ENCODE data around the gene GPD2. TPM values are rescaled to one million over a fixed set of nuclear protein-coding genes. Genes with fewer than 3 reads are reported as not detected.
A peak's percentile ranks its signal among the peaks of the same experiment; 100 is the strongest.

GPD2 gene
- total RNA-seq, 2 donors from 2014 or later, result 26.6 to 95.3 TPM

DNA sequence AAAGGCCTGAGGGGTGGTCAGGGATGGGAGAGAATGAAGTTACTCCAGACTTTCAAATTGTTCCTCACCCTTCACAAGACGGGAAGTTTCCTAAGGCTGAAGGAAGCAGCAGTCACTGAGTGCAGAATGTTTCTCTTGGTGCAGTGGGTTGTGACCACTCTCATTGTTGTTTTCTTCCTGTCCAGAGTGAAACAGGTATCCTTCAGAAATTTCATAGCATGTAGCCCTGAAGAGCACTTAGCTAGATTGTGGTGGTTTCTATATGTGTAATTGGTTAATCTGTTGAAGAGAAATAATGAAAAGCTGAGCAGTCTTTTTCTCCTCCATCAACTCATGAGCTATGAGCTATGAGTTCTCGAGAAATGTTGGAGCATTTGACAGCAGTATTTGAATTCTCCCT is 96.8 kb downstream of the GPD2 start:
- Histone ChIP-seq H3K36me3 (no peaks in the 10 kb centered on the region), H3K4me3 (no peak overlapping the region), H3K9me3 (no peaks in the 10 kb centered on the region), H3K27ac (no peak overlapping the region), H3K4me1 (replicated peaks) (no peaks in the 10 kb centered on the region), H3K27me3 (replicated peaks; ENCODE audit: insufficient read depth) (no peaks in the 10 kb centered on the region)
- TF ChIP-seq, protein P1, sequence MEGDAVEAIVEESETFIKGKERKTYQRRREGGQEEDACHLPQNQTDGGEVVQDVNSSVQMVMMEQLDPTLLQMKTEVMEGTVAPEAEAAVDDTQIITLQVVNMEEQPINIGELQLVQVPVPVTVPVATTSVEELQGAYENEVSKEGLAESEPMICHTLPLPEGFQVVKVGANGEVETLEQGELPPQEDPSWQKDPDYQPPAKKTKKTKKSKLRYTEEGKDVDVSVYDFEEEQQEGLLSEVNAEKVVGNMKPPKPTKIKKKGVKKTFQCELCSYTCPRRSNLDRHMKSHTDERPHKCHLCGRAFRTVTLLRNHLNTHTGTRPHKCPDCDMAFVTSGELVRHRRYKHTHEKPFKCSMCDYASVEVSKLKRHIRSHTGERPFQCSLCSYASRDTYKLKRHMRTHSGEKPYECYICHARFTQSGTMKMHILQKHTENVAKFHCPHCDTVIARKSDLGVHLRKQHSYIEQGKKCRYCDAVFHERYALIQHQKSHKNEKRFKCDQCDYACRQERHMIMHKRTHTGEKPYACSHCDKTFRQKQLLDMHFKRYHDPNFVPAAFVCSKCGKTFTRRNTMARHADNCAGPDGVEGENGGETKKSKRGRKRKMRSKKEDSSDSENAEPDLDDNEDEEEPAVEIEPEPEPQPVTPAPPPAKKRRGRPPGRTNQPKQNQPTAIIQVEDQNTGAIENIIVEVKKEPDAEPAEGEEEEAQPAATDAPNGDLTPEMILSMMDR (IDR thresholded peaks at IDR 0.05), result no peak
- TF ChIP-seq POLR2AphosphoS5 (IDR thresholded peaks at IDR 0.05) (no peak), POLR2A (IDR thresholded peaks at IDR 0.05) (no peak)
- intact Hi-C loops (cut with DNase I), result no loop called here
- no peak for DNase-seq (ENCODE audit: low spot score)
- 95% methylated on average over 2 of the region's 2 CpGs for WGBS

DNA sequence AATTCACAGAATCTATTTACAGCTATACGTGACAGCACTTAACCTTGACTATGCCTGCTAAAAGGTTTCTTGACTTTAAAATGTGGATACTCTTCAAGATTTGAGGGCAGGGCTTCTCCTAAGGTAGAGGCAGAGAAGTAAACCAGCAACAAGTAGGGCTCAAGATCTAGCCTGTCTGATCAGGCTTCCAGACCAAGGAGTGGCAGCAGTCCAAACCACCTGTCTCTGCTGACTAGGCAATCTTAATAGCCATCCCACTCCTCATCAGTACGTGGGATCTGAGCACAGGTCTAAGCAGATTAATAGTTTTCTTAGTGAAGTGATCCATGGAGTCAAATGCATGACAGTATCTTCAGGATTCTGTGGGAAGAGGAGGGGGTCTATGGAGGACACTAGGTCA is 100.4 kb downstream of the GPD2 start:
- H3K4me3 ChIP-seq, result no peak overlapping the region
- no peaks in the 10 kb centered on the region for H3K36me3 ChIP-seq
- WGBS, result 67% methylated on average over 2 of the region's 2 CpGs
- no peak overlapping the region for H3K27ac ChIP-seq
- DNase-seq (ENCODE audit: low spot score), result no peak
- H3K27me3 ChIP-seq (replicated peaks; ENCODE audit: insufficient read depth), result no peaks in the 10 kb centered on the region
- H3K9me3 ChIP-seq, result no peaks in the 10 kb centered on the region
- TF ChIP-seq, protein P1 (IDR thresholded peaks at IDR 0.05), result no peak
- H3K4me1 ChIP-seq (replicated peaks), result no peaks in the 10 kb centered on the region
- intact Hi-C loops (cut with DNase I), result no loop called here

- Histone ChIP-seq H3K27me3 (replicated peaks; ENCODE audit: insufficient read depth) (no peaks in the 10 kb centered on the region), H3K4me3 (no peak overlapping the region), H3K4me1 (replicated peaks) (no peaks in the 10 kb centered on the region), H3K9me3 (no peaks in the 10 kb centered on the region), H3K27ac (no peak overlapping the region), H3K36me3 (no peaks in the 10 kb centered on the region)
- no peak for DNase-seq (ENCODE audit: low spot score)
- 42% methylated on average over 4 of the region's 4 CpGs for WGBS
- TF ChIP-seq POLR2A (IDR thresholded peaks at IDR 0.05) (no peak), POLR2AphosphoS5 (IDR thresholded peaks at IDR 0.05) (no peak)
- TF ChIP-seq, protein P1 (IDR thresholded peaks at IDR 0.05), result no peak
- intact Hi-C loops (cut with DNase I), result no loop called here
Measured at GRCh38 chr2:156537141-156537540, 101.0 kb downstream of the GPD2 start.

GRCh38 chr2:156538083-156538504 is 101.9 kb downstream of the GPD2 start:
- Histone ChIP-seq H3K9me3 (no peaks in the 10 kb centered on the region), H3K27me3 (replicated peaks; ENCODE audit: insufficient read depth) (no peaks in the 10 kb centered on the region), H3K4me3 (no peak overlapping the region), H3K36me3 (no peaks in the 10 kb centered on the region), H3K4me1 (replicated peaks) (no peaks in the 10 kb centered on the region), H3K27ac (no peak overlapping the region)
- intact Hi-C loops (cut with DNase I), result no loop called here
- DNase-seq (ENCODE audit: low spot score), result no peak
- 81% methylated on average over 2 of the region's 2 CpGs for WGBS
- TF ChIP-seq POLR2A (IDR thresholded peaks at IDR 0.05), result no peak
- TF ChIP-seq, protein P1 (IDR thresholded peaks at IDR 0.05), result no peak
- no peak for TF ChIP-seq POLR2AphosphoS5 (IDR thresholded peaks at IDR 0.05)

DNA sequence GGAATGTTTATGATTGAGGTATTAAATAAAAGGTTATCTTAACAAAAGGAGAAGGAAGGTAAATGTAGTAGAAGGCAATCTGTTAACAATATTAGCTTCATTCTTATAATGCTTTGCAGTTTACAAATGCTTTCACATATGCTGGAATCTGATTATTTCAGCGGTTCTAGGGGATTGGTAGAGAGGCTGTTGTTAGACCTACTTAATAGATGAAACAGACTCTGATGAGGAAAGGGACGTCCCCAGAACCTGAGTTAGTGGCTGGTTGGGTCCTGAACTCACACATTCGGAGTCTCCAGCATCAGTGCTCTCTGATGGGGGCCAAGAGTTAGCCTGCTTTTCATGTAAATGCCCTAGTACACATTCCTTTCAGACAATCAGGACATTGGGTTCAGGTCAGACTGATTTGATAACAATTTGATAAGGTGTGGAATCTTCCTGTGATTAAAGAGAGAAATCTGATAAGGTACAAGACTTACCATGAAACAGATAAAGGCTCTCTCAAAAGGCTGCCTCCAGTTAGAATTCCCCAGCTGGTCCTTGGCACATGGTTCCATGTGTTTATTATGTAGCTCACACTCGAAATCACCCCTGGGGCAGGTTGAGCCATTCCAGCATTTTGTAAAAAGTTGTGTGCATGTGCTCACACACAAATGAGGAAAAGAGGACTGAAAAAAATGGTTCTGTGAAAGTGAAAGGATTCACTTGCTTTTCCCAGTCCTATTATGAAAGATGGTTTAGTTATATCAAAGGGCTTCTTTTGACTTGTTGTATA is 103.1 kb downstream of the GPD2 start:
- TF ChIP-seq POLR2AphosphoS5 (IDR thresholded peaks at IDR 0.05) (no peak), POLR2A (IDR thresholded peaks at IDR 0.05) (no peak)
- TF ChIP-seq, protein P1 (IDR thresholded peaks at IDR 0.05), result no peak
- H3K27ac ChIP-seq, result peak overlapping the region in 1 of 2 donors; percentile 25
- no peaks in the 10 kb centered on the region for H3K27me3 ChIP-seq (replicated peaks; ENCODE audit: insufficient read depth)

More for the DNA sequence above, 103.1 kb downstream of the GPD2 start:
- no peaks in the 10 kb centered on the region for H3K36me3 ChIP-seq
- no peak overlapping the region for H3K4me3 ChIP-seq
- H3K9me3 ChIP-seq, result no peaks in the 10 kb centered on the region
- WGBS, result 74% methylated on average over 4 of the region's 4 CpGs
- intact Hi-C loops (cut with DNase I), result no loop called here
- DNase-seq (ENCODE audit: low spot score), result no peak
- H3K4me1 ChIP-seq (replicated peaks), result no peaks in the 10 kb centered on the region

Measured in prostate gland (tissue), 2 donors.